Endodermal cell (in vitro differentiated cells): Measurements from ENCODE around the gene ANKUB1. TPM values are rescaled to one million over a fixed set of nuclear protein-coding genes. Genes with fewer than 3 reads are reported as not detected.

Source experiments
- DNase-seq: peaks from one replicate; pipeline ENCODE4 v3.0.0-alpha.2; 2017
- H3K27ac ChIP-seq: 2 replicates; pipeline ENCODE4 v1.5.1; 2013; ENCODE audit warnings: mild to moderate bottlenecking, low read depth, low read length, moderate library complexity
- H3K27me3 ChIP-seq: 2 replicates; pipeline ENCODE4 v1.6.1; 2013; ENCODE audit warnings: mild to moderate bottlenecking, low read length, moderate library complexity; ENCODE audit not compliant: insufficient read depth, control insufficient read depth, poor library complexity, severe bottlenecking
- H3K36me3 ChIP-seq: 2 replicates; pipeline ENCODE4 v1.7.0; 2013; ENCODE audit warnings: mild to moderate bottlenecking, low read length, moderate library complexity; ENCODE audit not compliant: control insufficient read depth, insufficient read depth
- H3K4me1 ChIP-seq: one replicate; pipeline ENCODE4 v1.7.0; 2013; ENCODE audit warnings: low read length; ENCODE audit not compliant: control insufficient read depth, insufficient read depth
- H3K4me3 ChIP-seq: 2 replicates; pipeline ENCODE4 v1.5.1; 2013; ENCODE audit warnings: mild to moderate bottlenecking, low read length, moderate library complexity
- H3K9ac ChIP-seq: 2 replicates; pipeline ENCODE4 v1.6.1; 2013; ENCODE audit warnings: mild to moderate bottlenecking, low read length, moderate library complexity; ENCODE audit not compliant: poor library complexity, severe bottlenecking; ENCODE audit errors: extremely low read depth
- H3K9me3 ChIP-seq: 2 replicates; pipeline ENCODE4 v1.6.1; 2013; ENCODE audit warnings: mild to moderate bottlenecking, low read length, moderate library complexity; ENCODE audit not compliant: control insufficient read depth
- H3K27ac Mint-ChIP-seq: 2 replicates; pipeline ENCODE4 v1.8.0; 2020; ENCODE audit warnings: mixed read lengths
- H3K27me3 Mint-ChIP-seq: 2 replicates; pipeline ENCODE4 v1.8.0; 2021; ENCODE audit warnings: mild to moderate bottlenecking, mixed read lengths; ENCODE audit not compliant: insufficient read depth
- H3K36me3 Mint-ChIP-seq: 2 replicates; pipeline ENCODE4 v1.8.0; 2020; ENCODE audit warnings: low read depth, mixed read lengths
- H3K4me1 Mint-ChIP-seq: 2 replicates; pipeline ENCODE4 v1.8.0; 2020; ENCODE audit warnings: mixed read lengths
- H3K4me3 Mint-ChIP-seq: 2 replicates; pipeline ENCODE4 v1.8.0; 2020; ENCODE audit warnings: mild to moderate bottlenecking, moderate library complexity, mixed read lengths
- H3K9me3 Mint-ChIP-seq: 2 replicates; pipeline ENCODE4 v1.8.0; 2020; ENCODE audit warnings: mild to moderate bottlenecking, mixed read lengths
- CTCF ChIP-seq: fragments of 200-600 bp; sonication (generic); conservative IDR thresholded peaks from 2 replicates; pipeline ENCODE4 v1.5.0; 2021; ENCODE audit warnings: antibody characterized with exemption, mild to moderate bottlenecking
- WGBS, 2 experiments: methylation state at CpG; one replicate each; pipeline versions ENCODE4 v1.1.5 to v1.1.7; 2013; ENCODE audit warnings: missing lambda C conversion rate in 2 of 2, mixed read lengths in 1 of 2; ENCODE audit not compliant: insufficient coverage in 1 of 2, insufficient read length in 1 of 2; 5-methylcytosine and 5-hydroxymethylcytosine counted together
- total RNA-seq, 2 donors: library from RNA; stranded (reverse); fragmentation: NEBNext Ultra II Directional in 1 of 2; extraction: Animal tissue kit (Norgen Biotek cat#: 25700) in 1 of 2; gene quantifications; 2 replicates in 1 of 2; 3 replicates in 1 of 2; pipeline ENCODE4 v1.2.1, GENCODE V29; 2021

The ANKUB1 gene
- total RNA-seq, 2 donors from 2014 or later: not detected

GRCh38 chr3:149765762-149766334, 26.5 kb downstream of the ANKUB1 start:
- H3K27ac ChIP-seq: no peak overlapping the region
- Mint-ChIP-seq H3K36me3 (no peaks in the 10 kb centered on the region), H3K4me3 (no peak overlapping the region), H3K9me3 (no peaks in the 10 kb centered on the region), H3K4me1 (no peaks in the 10 kb centered on the region), H3K27me3 (peaks cover 1% of the 10 kb centered on the region), H3K27ac (no peak overlapping the region)
- H3K36me3 ChIP-seq: no peaks in the 10 kb centered on the region
- TF ChIP-seq CTCF: peak; percentile 78
- H3K4me3 ChIP-seq: no peak overlapping the region
- DNase-seq: no peak
- no peaks in the 10 kb centered on the region for H3K9me3 ChIP-seq
- no peak overlapping the region for H3K9ac ChIP-seq
- WGBS, 2 experiments: 97 to 100% methylated on average over 1 of the region's 2 CpGs
- no peaks in the 10 kb centered on the region for H3K4me1 ChIP-seq
- peaks cover 32% of the 10 kb centered on the region for H3K27me3 ChIP-seq

GRCh38 chr3:149764302-149764701, 28.1 kb downstream of the ANKUB1 start:
- peak; percentile 46 for TF ChIP-seq CTCF
- Histone ChIP-seq H3K4me3 (no peak overlapping the region), H3K4me1 (no peaks in the 10 kb centered on the region), H3K27me3 (peaks cover 32% of the 10 kb centered on the region), H3K9me3 (no peaks in the 10 kb centered on the region), H3K9ac (no peak overlapping the region), H3K27ac (no peak overlapping the region), H3K36me3 (no peaks in the 10 kb centered on the region)
- Mint-ChIP-seq H3K36me3 (no peaks in the 10 kb centered on the region), H3K27ac (no peak overlapping the region), H3K4me1 (no peaks in the 10 kb centered on the region), H3K27me3 (peaks cover 1% of the 10 kb centered on the region), H3K9me3 (no peaks in the 10 kb centered on the region), H3K4me3 (no peak overlapping the region)
- no peak for DNase-seq
- WGBS, 2 experiments: 80% methylated on average over 1 of the region's 1 CpG; no CpG with 5 or more reads in 1 of the 2 experiments

- no peak for DNase-seq
- H3K36me3 Mint-ChIP-seq: no peaks in the 10 kb centered on the region
- no peaks in the 10 kb centered on the region for H3K9me3 ChIP-seq
Measured at GRCh38 chr3:149763565-149764195, 28.7 kb downstream of the ANKUB1 start.

More at GRCh38 chr3:149763565-149764195, 28.7 kb downstream of the ANKUB1 start:
- H3K9ac ChIP-seq: no peak overlapping the region
- no peak overlapping the region for H3K4me3 ChIP-seq
- no peak overlapping the region for H3K27ac Mint-ChIP-seq
- 86 to 92% methylated on average over 1 to 3 of the region's 3 CpGs for WGBS, 2 experiments
- H3K36me3 ChIP-seq: no peaks in the 10 kb centered on the region
- peaks cover 1% of the 10 kb centered on the region for H3K27me3 Mint-ChIP-seq
- no peaks in the 10 kb centered on the region for H3K4me1 ChIP-seq
- no peak overlapping the region for H3K27ac ChIP-seq
- no peak overlapping the region for H3K4me3 Mint-ChIP-seq
- no peaks in the 10 kb centered on the region for H3K9me3 Mint-ChIP-seq
- TF ChIP-seq CTCF: no peak
- no peaks in the 10 kb centered on the region for H3K4me1 Mint-ChIP-seq
- H3K27me3 ChIP-seq: peaks cover 32% of the 10 kb centered on the region
